NB4 (cell line): ENCODE measurements around the gene EXOC3.
A peak's percentile ranks its signal among the peaks of the same experiment; 100 is the strongest.

ENCODE experiments used
- DNase-seq: peaks from one replicate; pipeline ENCODE4 v3.0.0; 2010; ENCODE audit warnings: low read depth
- H3K4me3 ChIP-seq: one replicate; pipeline ENCODE4 v1.5.1; 2011; ENCODE audit warnings: mild to moderate bottlenecking, low read depth, low read length, moderate library complexity
- MAX ChIP-seq: IDR thresholded peaks from 2 replicates; pipeline ENCODE4 v1.6.1; 2011; ENCODE audit warnings: low read depth, low read length
- MYC ChIP-seq: IDR thresholded peaks from 2 replicates; pipeline ENCODE4 v1.6.1; 2011; ENCODE audit warnings: low read depth, low read length
- POLR2A ChIP-seq: IDR thresholded peaks from 2 replicates; pipeline ENCODE4 v1.6.1; 2011; ENCODE audit warnings: mild to moderate bottlenecking; ENCODE audit not compliant: insufficient read length; ENCODE audit errors: extremely low read depth
- TF ChIP-seq, protein P1 (sequence below): IDR thresholded peaks from one replicate; pipeline ENCODE4 v1.5.1; 2012; ENCODE audit warnings: low read depth, low read length

EXOC3 gene

GRCh38 chr5:499233-500209 is 56.5 kb downstream of the EXOC3 start:
- no peak for TF ChIP-seq MAX
- TF ChIP-seq MYC, result no peak
- TF ChIP-seq POLR2A, result no peak
- DNase-seq, result peak; percentile 31
- no peak overlapping the region for H3K4me3 ChIP-seq

DNA sequence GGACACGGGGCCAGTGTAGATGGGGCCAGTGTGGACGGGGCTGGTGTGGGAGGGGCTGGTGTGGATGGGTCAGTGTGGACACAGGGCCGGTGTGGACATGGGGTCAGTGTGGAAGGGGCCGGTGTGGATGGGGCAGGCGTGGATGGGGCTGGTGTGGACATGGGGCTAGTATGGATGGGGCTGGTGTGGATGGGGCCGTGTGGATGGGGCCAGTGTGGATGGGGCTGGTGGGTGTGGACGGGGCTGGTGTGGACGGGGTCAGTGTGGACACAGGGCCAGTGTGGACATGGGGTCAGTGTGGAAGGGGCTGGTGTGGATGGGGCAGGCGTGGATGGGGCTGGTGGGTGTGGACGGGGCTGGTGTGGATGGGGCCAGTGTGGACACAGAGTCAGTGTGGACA is 57.5 kb downstream of the EXOC3 start:
- no peak for TF ChIP-seq MAX
- TF ChIP-seq POLR2A, result no peak
- TF ChIP-seq, protein P1, sequence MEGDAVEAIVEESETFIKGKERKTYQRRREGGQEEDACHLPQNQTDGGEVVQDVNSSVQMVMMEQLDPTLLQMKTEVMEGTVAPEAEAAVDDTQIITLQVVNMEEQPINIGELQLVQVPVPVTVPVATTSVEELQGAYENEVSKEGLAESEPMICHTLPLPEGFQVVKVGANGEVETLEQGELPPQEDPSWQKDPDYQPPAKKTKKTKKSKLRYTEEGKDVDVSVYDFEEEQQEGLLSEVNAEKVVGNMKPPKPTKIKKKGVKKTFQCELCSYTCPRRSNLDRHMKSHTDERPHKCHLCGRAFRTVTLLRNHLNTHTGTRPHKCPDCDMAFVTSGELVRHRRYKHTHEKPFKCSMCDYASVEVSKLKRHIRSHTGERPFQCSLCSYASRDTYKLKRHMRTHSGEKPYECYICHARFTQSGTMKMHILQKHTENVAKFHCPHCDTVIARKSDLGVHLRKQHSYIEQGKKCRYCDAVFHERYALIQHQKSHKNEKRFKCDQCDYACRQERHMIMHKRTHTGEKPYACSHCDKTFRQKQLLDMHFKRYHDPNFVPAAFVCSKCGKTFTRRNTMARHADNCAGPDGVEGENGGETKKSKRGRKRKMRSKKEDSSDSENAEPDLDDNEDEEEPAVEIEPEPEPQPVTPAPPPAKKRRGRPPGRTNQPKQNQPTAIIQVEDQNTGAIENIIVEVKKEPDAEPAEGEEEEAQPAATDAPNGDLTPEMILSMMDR, result no peak
- no peak for TF ChIP-seq MYC
- H3K4me3 ChIP-seq, result no peak overlapping the region
- no peak for DNase-seq

DNA sequence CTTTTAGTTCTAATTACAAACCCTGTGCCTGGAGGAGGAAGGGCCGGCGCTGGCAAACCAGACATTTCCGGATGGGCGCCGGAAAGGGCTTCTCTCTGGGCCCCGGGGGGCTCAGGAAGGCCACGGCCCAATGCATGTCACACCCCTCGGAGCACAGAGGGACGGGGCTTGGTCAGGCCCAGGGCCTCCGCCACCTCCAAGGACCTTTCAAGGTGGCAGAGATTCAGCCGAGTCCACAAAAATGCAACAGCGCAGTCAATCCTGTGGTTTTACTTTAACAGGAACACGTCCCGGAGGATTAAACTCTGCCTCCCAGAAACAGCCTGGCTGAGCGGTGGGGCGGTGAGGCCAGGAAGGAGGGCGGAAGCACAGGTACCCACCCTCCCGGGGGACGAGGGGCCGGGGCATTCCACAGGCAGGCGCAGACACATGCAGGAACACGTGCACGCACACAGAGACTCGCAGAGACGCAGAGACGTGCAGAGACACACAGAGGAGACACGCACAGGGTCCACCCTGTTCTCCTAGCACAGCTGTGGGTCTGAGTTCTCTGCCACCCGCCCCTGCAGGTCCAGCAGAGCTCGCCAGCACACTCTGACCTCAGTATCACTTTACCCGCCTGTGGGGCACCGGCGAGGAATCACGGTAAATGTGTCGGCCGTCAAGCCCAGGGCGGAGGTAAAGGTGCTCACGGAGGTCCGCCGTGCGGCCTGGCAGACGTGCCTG is 58.3 kb downstream of the EXOC3 start:
- no peak overlapping the region for H3K4me3 ChIP-seq
- DNase-seq, result peak; percentile 46
- TF ChIP-seq MAX (no peak), MYC (no peak), POLR2A (no peak)
- TF ChIP-seq, protein P1, result no peak

DNA sequence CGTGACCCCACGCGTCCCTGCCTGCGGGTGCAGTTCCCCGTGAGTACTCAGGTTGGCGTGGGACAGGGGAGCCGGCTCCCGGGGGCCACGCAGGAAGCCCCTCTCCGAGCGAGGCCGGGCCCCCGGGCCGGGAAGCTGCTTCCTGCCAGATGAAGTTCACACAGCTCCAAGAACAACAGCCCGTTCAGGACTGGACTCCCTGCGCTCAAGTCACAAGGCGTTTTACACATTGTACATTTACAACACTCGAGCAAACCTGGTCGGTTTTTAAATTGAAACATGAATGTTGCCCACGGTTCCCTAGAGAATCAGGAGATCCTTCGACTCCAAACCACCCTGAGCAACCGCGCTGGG is 58.8 kb downstream of the EXOC3 start:
- no peak overlapping the region for H3K4me3 ChIP-seq
- peak; percentile 72 for DNase-seq
- TF ChIP-seq MYC (no peak), MAX (no peak), POLR2A (no peak)
- TF ChIP-seq, protein P1, result no peak

DNA sequence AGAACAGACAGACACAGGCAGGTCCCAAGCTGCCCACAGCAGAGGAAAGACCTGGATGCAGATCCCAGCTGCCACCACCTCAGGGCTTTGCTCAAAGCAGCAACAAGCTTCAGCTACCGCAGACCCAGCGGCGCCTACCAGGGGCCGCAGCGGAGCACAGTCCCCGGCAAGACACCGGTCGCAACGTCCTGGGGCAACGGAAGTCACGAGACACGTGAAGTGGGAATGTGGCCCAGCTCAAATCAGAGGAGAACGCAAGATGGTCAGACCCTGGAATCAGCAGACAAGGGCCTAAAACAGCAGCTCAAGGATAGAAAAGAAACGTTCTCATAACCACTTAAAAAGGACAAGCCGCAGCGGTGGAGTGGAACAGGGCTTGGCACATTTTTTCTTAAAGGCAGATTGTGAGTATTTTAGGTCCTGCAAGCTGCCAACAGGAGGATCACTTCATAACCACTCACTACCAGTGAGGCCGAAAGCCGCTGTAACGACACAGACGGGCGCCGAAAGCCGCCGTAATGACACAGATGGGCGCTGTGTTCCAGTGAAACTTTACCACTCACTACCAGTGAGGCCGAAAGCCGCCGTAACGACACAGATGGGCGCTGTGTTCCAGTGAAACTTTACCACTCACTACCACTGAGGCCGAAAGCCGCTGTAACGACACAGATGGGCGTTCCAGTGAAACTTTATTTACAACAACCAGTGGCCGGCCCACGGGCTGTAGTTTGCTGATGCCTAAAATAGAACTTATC is 59.5 kb downstream of the EXOC3 start:
- peak; percentile 54 for DNase-seq
- no peak overlapping the region for H3K4me3 ChIP-seq
- TF ChIP-seq, protein P1, result no peak
- no peak for TF ChIP-seq MYC
- TF ChIP-seq MAX, result no peak
- no peak for TF ChIP-seq POLR2A
